Dermis microvascular lymphatic vessel endothelial cell (primary cell): ENCODE measurements around the gene JARID2. TPM values are rescaled to one million over a fixed set of nuclear protein-coding genes. Genes with fewer than 3 reads are reported as not detected.
"Not testable (repeated sequence)": the region's sequence is repeated elsewhere in the genome, so short reads cannot be mapped to it uniquely, and the experiment has no call there.

Source experiments
- DNase-seq, 2 donors: peaks; one replicate each; pipeline versions ENCODE4 v3.0.0 to v3.0.0-alpha.2; 2010; ENCODE audit warnings: low read depth in 2 of 2
- total RNA-seq: library from RNA; depleted of rRNA; stranded (reverse); fragments of >200 nt; gene quantifications from 2 replicates; pipeline ENCODE4 v1.2.1, GENCODE V29; 2014

JARID2 gene
- total RNA-seq, 1 donor from 2014 or later, result 11.8 TPM

GRCh38 chr6:15308435-15309213, 62.8 kb downstream of the JARID2 start:
- peak in 1 of 2 donors; percentile 82 for DNase-seq

GRCh38 chr6:15309611-15310283, 63.9 kb downstream of the JARID2 start:
- DNase-seq, result no peak

GRCh38 chr6:15310680-15311079, 64.8 kb downstream of the JARID2 start:
- no peak for DNase-seq

GRCh38 chr6:15312500-15312899, 66.6 kb downstream of the JARID2 start:
- peak; percentile 37 to 83 for DNase-seq

- DNase-seq, result no peak
Observed at GRCh38 chr6:15313367-15313766, 67.5 kb downstream of the JARID2 start.

GRCh38 chr6:15316754-15317153, 70.9 kb downstream of the JARID2 start:
- no peak for DNase-seq

GRCh38 chr6:15317251-15317650, 71.4 kb downstream of the JARID2 start:
- no peak for DNase-seq

GRCh38 chr6:15317934-15318902, 72.3 kb downstream of the JARID2 start:
- no peak for DNase-seq

- no peak for DNase-seq
Observed at GRCh38 chr6:15319677-15320076, 73.8 kb downstream of the JARID2 start.

- no peak for DNase-seq
Observed at GRCh38 chr6:15320693-15321092, 74.8 kb downstream of the JARID2 start.

- no peak for DNase-seq
Observed at GRCh38 chr6:15322184-15322583, 76.3 kb downstream of the JARID2 start.

- peak in 1 of 2 donors; percentile 46 for DNase-seq
Observed at GRCh38 chr6:15322781-15323536, 77.1 kb downstream of the JARID2 start.

GRCh38 chr6:15323611-15324010, 77.7 kb downstream of the JARID2 start:
- DNase-seq, result not testable (repeated sequence)

- DNase-seq, result no peak
Observed at GRCh38 chr6:15324427-15324985, 78.6 kb downstream of the JARID2 start.

- DNase-seq, result no peak
Observed at GRCh38 chr6:15325540-15325955, 79.7 kb downstream of the JARID2 start.

- DNase-seq, result no peak
Observed at GRCh38 chr6:15326067-15326614, 80.3 kb downstream of the JARID2 start.

GRCh38 chr6:15327271-15327670, 81.4 kb downstream of the JARID2 start:
- DNase-seq, result peak; percentile 56 to 69

GRCh38 chr6:15329197-15329671, 83.4 kb downstream of the JARID2 start:
- DNase-seq, result no peak

GRCh38 chr6:15330174-15330944, 84.5 kb downstream of the JARID2 start:
- DNase-seq, result peak in 1 of 2 donors; percentile 43
